RWPE2 (cell line): ENCODE results near the gene KSR1.

Source experiments
- ATAC-seq: fragments of 200-7000 bp; cut with Tn5 transposase; 3 replicates; pipeline ENCODE4 v1.9.1; 2021; ENCODE audit warnings: low read depth
- DNase-seq: peaks from one replicate; pipeline ENCODE4 v3.0.0-alpha.2; 2020; ENCODE audit warnings: low spot score
- H3K27ac ChIP-seq: fragments of 450-650 bp; 2 replicates; pipeline ENCODE4 v1.5.1; 2017; ENCODE audit warnings: mild to moderate bottlenecking; ENCODE audit not compliant: poor library complexity, severe bottlenecking
- H3K27me3 ChIP-seq: fragments of 250-450 bp; sonication (Bioruptor Pico); 2 replicates; pipeline ENCODE4 v1.5.1; 2021; ENCODE audit warnings: mild to moderate bottlenecking, moderate library complexity; ENCODE audit not compliant: insufficient read depth, poor library complexity, severe bottlenecking
- H3K36me3 ChIP-seq: fragments of 250-450 bp; sonication (Bioruptor Pico); 2 replicates; pipeline ENCODE4 v1.5.1; 2020; ENCODE audit warnings: low read depth, mild to moderate bottlenecking, moderate library complexity
- H3K4me1 ChIP-seq: fragments of 250-450 bp; sonication (Bioruptor Pico); 2 replicates; pipeline ENCODE4 v1.5.1; 2021; ENCODE audit warnings: mild to moderate bottlenecking, moderate library complexity; ENCODE audit not compliant: insufficient read depth, poor library complexity, severe bottlenecking
- H3K4me3 ChIP-seq: fragments of 250-450 bp; sonication (Bioruptor Pico); 2 replicates; pipeline ENCODE4 v1.5.1; 2021; ENCODE audit warnings: mild to moderate bottlenecking, moderate library complexity; ENCODE audit not compliant: severe bottlenecking
- H3K9me3 ChIP-seq: fragments of 250-450 bp; sonication (Bioruptor Pico); 2 replicates; pipeline ENCODE4 v1.5.1; 2021; ENCODE audit warnings: mild to moderate bottlenecking, moderate library complexity; ENCODE audit not compliant: severe bottlenecking
- CTCF ChIP-seq: fragments of 450-650 bp; IDR thresholded peaks from one replicate; pipeline ENCODE4 v1.5.1; 2017; ENCODE audit warnings: mild to moderate bottlenecking, moderate library complexity; ENCODE audit not compliant: poor library complexity, severe bottlenecking

The KSR1 gene

GRCh38 chr17:27529230-27529796, 73.1 kb downstream of the KSR1 start:
- Histone ChIP-seq H3K4me1 (peaks cover 10% of the 10 kb centered on the region), H3K36me3 (no peaks in the 10 kb centered on the region), H3K9me3 (no peaks in the 10 kb centered on the region), H3K27me3 (no peaks in the 10 kb centered on the region), H3K4me3 (no peak overlapping the region), H3K27ac (no peak overlapping the region)
- ATAC-seq (no peak), DNase-seq (no peak)
- TF ChIP-seq CTCF, result no peak

GRCh38 chr17:27530764-27531391, 74.6 kb downstream of the KSR1 start:
- Histone ChIP-seq H3K27ac (no peak overlapping the region), H3K4me1 (peaks cover 15% of the 10 kb centered on the region), H3K4me3 (no peak overlapping the region), H3K27me3 (no peaks in the 10 kb centered on the region), H3K9me3 (no peaks in the 10 kb centered on the region), H3K36me3 (no peaks in the 10 kb centered on the region)
- DNase-seq, result no peak
- TF ChIP-seq CTCF, result no peak
- ATAC-seq, result no peak

- H3K4me1 ChIP-seq, result peaks cover 14% of the 10 kb centered on the region
- TF ChIP-seq CTCF, result no peak
- H3K27ac ChIP-seq, result no peak overlapping the region
- H3K9me3 ChIP-seq, result no peaks in the 10 kb centered on the region
- DNase-seq (no peak), ATAC-seq (no peak)
- H3K27me3 ChIP-seq, result no peaks in the 10 kb centered on the region
- H3K36me3 ChIP-seq, result no peaks in the 10 kb centered on the region
- H3K4me3 ChIP-seq, result no peak overlapping the region
Measured at GRCh38 chr17:27531469-27531961, 75.3 kb downstream of the KSR1 start.

- Histone ChIP-seq H3K4me3 (no peak overlapping the region), H3K27ac (no peak overlapping the region), H3K4me1 (peaks cover 10% of the 10 kb centered on the region), H3K9me3 (no peaks in the 10 kb centered on the region), H3K36me3 (no peaks in the 10 kb centered on the region), H3K27me3 (no peaks in the 10 kb centered on the region)
- DNase-seq (no peak), ATAC-seq (no peak)
- TF ChIP-seq CTCF, result no peak
Measured at GRCh38 chr17:27532269-27533263, 76.3 kb downstream of the KSR1 start.
